DMS 273 treated with DMSO at 0.1 percent for 48 hours (cell line): ENCODE measurements around the gene LRFN2.

Experiments used
- DNase-seq: peaks from one replicate; lab custom pipeline; 2025; lab: John Stamatoyannopoulos, UW

Gene LRFN2

GRCh38 chr6:40400738-40401137 lies 186.4 kb downstream of the LRFN2 start:
- DNase-seq = no peak

- DNase-seq = no peak
These were observed 187.2 kb downstream of the LRFN2 start for GRCh38 chr6:40399888-40400457.

GRCh38 chr6:40398810-40399477 lies 188.2 kb downstream of the LRFN2 start:
- DNase-seq = no peak

- DNase-seq = no peak
These were observed 189.0 kb downstream of the LRFN2 start for GRCh38 chr6:40398034-40398691.

GRCh38 chr6:40397287-40398033 lies 189.7 kb downstream of the LRFN2 start:
- no peak for DNase-seq

- no peak for DNase-seq
These were observed 191.5 kb downstream of the LRFN2 start for GRCh38 chr6:40395698-40396076.

GRCh38 chr6:40395066-40395697 lies 192.0 kb downstream of the LRFN2 start:
- no peak for DNase-seq

- no peak for DNase-seq
These were observed 192.8 kb downstream of the LRFN2 start for GRCh38 chr6:40394381-40394780.

GRCh38 chr6:40393641-40394040 lies 193.5 kb downstream of the LRFN2 start:
- no peak for DNase-seq

- no peak for DNase-seq
These were observed 194.6 kb downstream of the LRFN2 start for GRCh38 chr6:40392589-40392988.

- DNase-seq = no peak
These were observed 195.2 kb downstream of the LRFN2 start for GRCh38 chr6:40391851-40392517.

- DNase-seq = no peak
These were observed 196.1 kb downstream of the LRFN2 start for GRCh38 chr6:40391086-40391485.

- no peak for DNase-seq
These were observed 196.9 kb downstream of the LRFN2 start for GRCh38 chr6:40390144-40390800.

GRCh38 chr6:40389254-40389653 lies 197.9 kb downstream of the LRFN2 start:
- DNase-seq = no peak

GRCh38 chr6:40387871-40388264 lies 199.3 kb downstream of the LRFN2 start:
- no peak for DNase-seq

- DNase-seq = no peak
These were observed 199.9 kb downstream of the LRFN2 start for GRCh38 chr6:40387127-40387870.

GRCh38 chr6:40386200-40386599 lies 201.0 kb downstream of the LRFN2 start:
- no peak for DNase-seq

- DNase-seq = no peak
These were observed 203.6 kb downstream of the LRFN2 start for GRCh38 chr6:40383348-40384115.

- DNase-seq = no peak
These were observed 206.9 kb downstream of the LRFN2 start for GRCh38 chr6:40380271-40380670.

GRCh38 chr6:40379811-40380210 lies 207.4 kb downstream of the LRFN2 start:
- no peak for DNase-seq
